Stimulated activated naive B cell treated with anti-CD40 and anti-IgM and Interleukin-4, amounts not matched to agents 10 μg/mL and 1 μg/mL and 100 μg/mL, for 72 hours (primary cell): ENCODE data around the gene TAF4B.

Experiments
- ATAC-seq, 2 donors: fragments of 150-1000 bp; cut with Tn5 transposase; replicated peaks; 2 replicates each; pipeline ENCODE4 v1.10.0; 2021; ENCODE audit warnings: moderate library complexity in 1 of 2
- DNase-seq: peaks from one replicate; pipeline ENCODE4 v3.0.0; 2021
- H3K27ac Mint-ChIP-seq: one replicate; pipeline ENCODE4 v1.8.0; 2022; ENCODE audit warnings: mild to moderate bottlenecking, mixed read lengths
- H3K27me3 Mint-ChIP-seq, 2 donors: one replicate each; pipeline ENCODE4 v1.8.0; 2022; ENCODE audit warnings: mixed read lengths in 2 of 2
- H3K36me3 Mint-ChIP-seq, 2 donors: one replicate each; pipeline ENCODE4 v1.8.0; 2022; ENCODE audit warnings: mixed read lengths in 2 of 2, mild to moderate bottlenecking in 1 of 2
- H3K4me1 Mint-ChIP-seq, 2 donors: one replicate each; pipeline ENCODE4 v1.8.0; 2022; ENCODE audit warnings: mixed read lengths in 2 of 2, mild to moderate bottlenecking in 1 of 2
- H3K4me3 Mint-ChIP-seq, 2 donors: one replicate each; pipeline ENCODE4 v1.8.0; 2022; ENCODE audit warnings: mild to moderate bottlenecking in 2 of 2, mixed read lengths in 2 of 2, moderate library complexity in 1 of 2
- H3K9me3 Mint-ChIP-seq, 2 donors: one replicate each; pipeline ENCODE4 v1.8.0; 2022; ENCODE audit warnings: mixed read lengths in 2 of 2, mild to moderate bottlenecking in 1 of 2

Gene TAF4B

DNA sequence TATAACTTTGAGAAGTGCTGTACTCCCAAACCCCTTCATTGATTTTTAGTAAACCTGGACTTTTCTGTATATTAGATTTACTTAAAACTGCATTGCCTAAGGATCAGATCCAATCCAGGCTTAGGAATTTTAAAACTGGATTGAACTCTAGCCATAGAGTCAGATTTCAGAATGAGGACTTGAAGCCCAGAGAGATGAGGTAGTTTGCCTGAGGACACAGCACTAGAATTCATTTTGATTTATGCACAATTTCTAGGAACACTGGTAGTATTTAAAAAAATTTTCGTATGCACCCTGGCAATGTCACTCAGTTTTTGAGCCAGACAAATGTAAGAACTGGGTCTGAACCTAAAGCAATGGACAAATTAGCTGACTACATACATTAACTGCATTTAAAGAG lies 177.2 kb downstream of the TAF4B start:
- no peak for ATAC-seq
- no peaks in the 10 kb centered on the region for H3K27me3 Mint-ChIP-seq

DNA sequence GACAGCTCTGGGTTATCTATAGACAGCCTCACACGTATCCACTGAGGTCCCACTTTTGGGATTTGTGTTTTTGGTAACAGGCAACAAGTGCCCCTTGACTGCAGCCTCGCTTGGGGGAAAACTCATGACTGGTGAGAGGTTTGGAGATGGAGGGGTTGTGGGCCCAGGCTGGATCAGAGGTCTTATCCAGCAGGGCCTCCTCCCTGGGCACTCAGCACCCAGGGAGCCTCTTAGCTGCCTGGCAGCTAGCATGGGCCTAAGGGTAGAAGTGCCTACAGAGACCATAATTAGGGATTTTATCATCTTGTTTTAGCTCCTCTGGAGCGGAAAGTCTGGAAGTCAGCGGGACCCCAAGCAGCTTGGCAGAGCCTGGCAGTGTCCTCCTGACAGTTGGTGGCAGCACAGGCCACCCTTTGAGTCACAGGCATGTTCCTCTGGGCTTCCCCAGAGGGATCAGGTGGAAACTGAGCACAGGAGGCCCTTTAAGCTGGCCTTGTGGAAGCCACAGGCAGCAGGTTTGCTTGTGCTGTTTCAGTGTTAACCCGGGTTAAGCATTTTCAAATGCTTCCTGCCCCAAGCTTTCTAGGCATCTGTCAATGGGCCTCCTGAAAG lies 179.1 kb downstream of the TAF4B start:
- Mint-ChIP-seq H3K27ac (no peak overlapping the region), H3K9me3 (no peaks in the 10 kb centered on the region), H3K4me1 (no peaks in the 10 kb centered on the region), H3K36me3 (peaks cover 0 to 4% of the 10 kb centered on the region in 2 donors), H3K4me3 (no peak overlapping the region), H3K27me3 (no peaks in the 10 kb centered on the region)
- DNase-seq = no peak
- ATAC-seq = peak; percentile 75 to 77

More for the DNA sequence above, 177.2 kb downstream of the TAF4B start:
- H3K9me3 Mint-ChIP-seq = no peaks in the 10 kb centered on the region
- no peak overlapping the region for H3K4me3 Mint-ChIP-seq
- peaks cover 0 to 4% of the 10 kb centered on the region in 2 donors for H3K36me3 Mint-ChIP-seq
- H3K4me1 Mint-ChIP-seq = no peaks in the 10 kb centered on the region
- H3K27ac Mint-ChIP-seq = no peak overlapping the region
- no peak for DNase-seq

DNA sequence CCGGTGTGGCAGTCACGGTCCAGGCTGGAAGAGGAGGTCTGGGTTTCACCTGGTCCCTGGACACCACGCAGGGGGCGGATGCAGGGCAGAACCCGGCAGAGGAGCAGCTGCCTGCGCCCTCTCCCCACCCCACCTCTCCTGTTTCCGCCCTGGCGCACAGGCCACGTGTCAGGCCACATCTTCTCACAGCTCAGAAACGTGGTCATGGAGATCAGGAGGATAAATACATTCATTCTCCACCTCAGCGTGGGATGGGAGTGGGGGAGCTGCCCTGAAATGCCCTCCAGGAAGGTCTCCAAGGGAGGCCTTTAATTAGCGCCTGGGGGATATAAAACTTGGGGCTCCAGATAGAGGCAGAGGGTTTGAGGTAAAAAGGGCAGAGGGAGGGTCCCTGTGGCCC lies 180.1 kb downstream of the TAF4B start:
- no peak for ATAC-seq
- H3K27me3 Mint-ChIP-seq = no peaks in the 10 kb centered on the region

DNA sequence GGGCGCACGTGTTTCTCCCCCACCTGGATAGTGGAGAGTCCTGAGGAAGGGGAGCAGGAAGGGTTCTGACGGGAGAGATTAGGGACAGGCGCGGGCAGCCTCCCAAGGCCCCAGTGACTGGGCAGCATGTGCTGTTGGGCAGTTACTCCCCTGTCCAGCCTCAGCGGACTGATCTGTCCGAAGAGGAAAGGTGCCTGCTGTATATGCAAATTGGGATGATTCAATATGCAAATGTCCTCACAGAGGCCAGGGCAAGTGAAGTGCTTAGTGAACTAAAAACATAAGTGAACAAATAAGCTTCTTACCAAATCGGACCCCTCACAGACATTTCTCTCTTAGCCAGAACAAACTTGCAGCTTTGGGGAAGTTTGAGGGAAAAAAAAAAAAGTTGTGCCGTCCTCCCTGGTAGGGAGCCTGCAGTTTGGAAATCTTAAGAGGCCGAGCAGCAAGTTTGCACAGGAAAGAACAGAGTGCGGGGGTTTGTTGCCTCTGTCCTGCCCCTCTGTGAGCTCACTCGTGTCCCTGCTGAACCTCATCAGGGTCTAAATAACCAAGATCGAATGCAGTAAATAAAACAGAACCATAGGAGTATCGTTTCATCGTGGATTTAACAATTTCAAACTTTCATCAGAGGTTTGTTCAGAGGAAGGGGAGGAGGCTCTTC lies 180.7 kb downstream of the TAF4B start:
- Mint-ChIP-seq H3K36me3 (peaks cover 0 to 4% of the 10 kb centered on the region in 2 donors), H3K27ac (no peak overlapping the region), H3K27me3 (no peaks in the 10 kb centered on the region), H3K4me3 (no peak overlapping the region), H3K4me1 (no peaks in the 10 kb centered on the region), H3K9me3 (no peaks in the 10 kb centered on the region)
- ATAC-seq = no peak
- no peak for DNase-seq

More for the DNA sequence above, 180.1 kb downstream of the TAF4B start:
- Mint-ChIP-seq H3K9me3 (no peaks in the 10 kb centered on the region), H3K36me3 (peaks cover 0 to 4% of the 10 kb centered on the region in 2 donors), H3K27ac (no peak overlapping the region), H3K4me1 (no peaks in the 10 kb centered on the region), H3K4me3 (no peak overlapping the region)
- no peak for DNase-seq

DNA sequence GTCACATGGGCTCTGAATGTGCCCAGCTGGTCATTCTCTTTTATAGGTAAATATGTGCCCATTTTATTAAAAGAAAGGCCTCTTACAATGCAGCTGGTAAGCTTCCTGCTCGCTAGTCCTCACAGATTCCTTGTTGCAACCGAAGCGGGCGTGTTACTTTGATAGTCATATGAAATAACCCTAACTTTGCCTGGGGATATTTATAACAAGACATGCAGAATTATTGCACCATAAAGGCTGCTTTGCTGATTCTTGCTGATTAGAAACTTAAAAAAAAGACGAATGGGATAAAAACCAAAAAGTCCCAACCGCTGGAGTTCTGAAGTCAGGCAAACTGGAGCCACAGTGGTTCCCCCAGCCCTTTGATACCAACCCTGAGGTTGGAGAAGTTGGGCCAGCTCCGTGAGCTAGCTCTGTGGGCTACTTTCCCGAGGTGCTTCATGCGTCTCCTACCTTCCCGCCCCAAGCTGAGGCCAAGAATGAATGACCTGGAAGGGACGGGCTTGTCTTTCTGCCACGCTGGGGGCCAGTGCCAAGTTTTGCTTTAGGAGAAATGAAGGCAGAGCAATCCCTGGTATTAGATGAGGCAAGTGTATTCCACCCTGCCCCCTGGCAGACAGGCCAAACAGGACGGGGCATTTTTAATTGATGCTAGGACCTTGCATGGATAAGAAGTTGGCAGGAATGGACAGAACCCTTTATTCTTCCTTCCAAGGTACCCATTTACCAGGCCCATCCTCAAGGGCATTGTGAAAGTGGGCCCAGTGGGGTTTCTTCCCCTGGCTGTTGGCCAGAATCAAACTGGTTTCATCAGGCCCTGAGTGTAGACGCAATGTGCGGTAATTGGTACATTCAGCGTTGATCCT lies 181.7 kb downstream of the TAF4B start:
- ATAC-seq = no peak

DNA sequence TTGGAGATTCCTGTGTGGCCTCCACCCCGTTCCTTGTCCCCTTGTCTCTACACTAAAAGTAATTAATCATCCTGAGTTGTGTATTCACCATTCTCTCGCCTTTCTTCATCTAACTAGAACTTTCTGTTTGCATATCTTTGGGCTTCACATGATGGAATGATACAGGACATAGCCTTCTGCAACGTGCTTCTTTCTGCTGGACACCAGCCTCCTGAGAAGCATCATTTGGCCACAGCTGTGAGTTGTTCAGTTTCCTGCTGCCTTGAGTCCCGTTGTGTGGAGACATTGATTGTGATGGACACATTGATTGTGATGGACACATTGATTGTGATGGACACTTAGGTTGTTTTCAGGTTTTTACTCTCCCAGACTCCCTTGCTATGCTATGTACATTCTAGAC lies 182.8 kb downstream of the TAF4B start:
- H3K36me3 Mint-ChIP-seq = no peaks in the 10 kb centered on the region
- no peaks in the 10 kb centered on the region for H3K9me3 Mint-ChIP-seq
- no peak overlapping the region for H3K27ac Mint-ChIP-seq
- no peaks in the 10 kb centered on the region for H3K4me1 Mint-ChIP-seq
- ATAC-seq (no peak), DNase-seq (no peak)
- H3K27me3 Mint-ChIP-seq = no peaks in the 10 kb centered on the region
- no peak overlapping the region for H3K4me3 Mint-ChIP-seq

More for the DNA sequence above, 181.7 kb downstream of the TAF4B start:
- no peak overlapping the region for H3K27ac Mint-ChIP-seq
- no peaks in the 10 kb centered on the region for H3K36me3 Mint-ChIP-seq
- DNase-seq = no peak
- H3K9me3 Mint-ChIP-seq = no peaks in the 10 kb centered on the region
- H3K27me3 Mint-ChIP-seq = no peaks in the 10 kb centered on the region
- no peak overlapping the region for H3K4me3 Mint-ChIP-seq
- no peaks in the 10 kb centered on the region for H3K4me1 Mint-ChIP-seq

DNA sequence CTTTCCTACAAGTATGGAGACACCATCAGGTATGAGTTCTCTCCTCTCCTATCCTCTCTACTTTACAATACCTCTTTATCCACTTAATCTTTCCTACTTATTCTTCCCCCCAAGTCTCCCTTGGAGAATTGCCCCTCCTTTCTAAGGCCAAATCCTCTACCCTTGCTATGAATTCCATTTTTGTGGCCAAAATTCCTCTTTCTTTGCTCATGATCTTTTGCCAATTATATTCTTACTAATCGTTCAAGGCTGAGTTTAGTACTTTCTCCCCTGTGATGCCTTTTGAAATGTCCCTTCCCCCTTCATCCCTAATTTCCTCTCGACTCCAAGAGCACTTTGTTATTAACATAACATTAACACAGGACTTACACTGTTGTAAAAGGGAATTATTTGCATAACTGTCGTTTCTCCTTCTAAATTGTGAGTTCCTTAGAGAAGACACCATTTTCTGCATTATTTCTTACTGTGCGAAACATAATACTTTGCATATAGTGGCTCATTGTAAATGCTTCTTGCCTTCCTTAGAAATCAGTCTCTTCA lies 188.7 kb downstream of the TAF4B start:
- Mint-ChIP-seq H3K27ac (no peak overlapping the region), H3K36me3 (no peaks in the 10 kb centered on the region), H3K4me1 (no peaks in the 10 kb centered on the region), H3K27me3 (no peaks in the 10 kb centered on the region), H3K9me3 (no peaks in the 10 kb centered on the region), H3K4me3 (no peak overlapping the region)
- no peak for ATAC-seq
- no peak for DNase-seq

DNA sequence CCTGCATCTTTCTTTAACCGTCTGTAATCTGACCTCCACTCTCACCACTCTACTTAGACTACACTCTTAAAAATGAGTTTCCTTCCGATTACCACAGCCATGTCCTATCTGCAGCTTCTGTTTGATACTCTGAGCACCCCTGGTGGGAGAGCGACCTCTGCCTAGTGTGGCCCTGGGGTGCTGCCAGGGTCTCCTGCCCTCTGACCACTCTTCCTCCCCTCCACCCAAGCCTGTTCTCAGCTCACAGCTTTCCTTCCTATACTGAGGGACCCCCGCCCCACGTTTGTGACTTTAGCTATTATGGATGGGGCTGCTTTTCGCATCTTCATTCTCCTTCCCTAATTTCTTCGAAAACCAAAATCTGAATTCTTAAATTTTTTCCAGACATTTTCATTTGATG lies 189.4 kb downstream of the TAF4B start:
- Mint-ChIP-seq H3K4me3 (no peak overlapping the region), H3K9me3 (no peaks in the 10 kb centered on the region), H3K27me3 (no peaks in the 10 kb centered on the region), H3K4me1 (no peaks in the 10 kb centered on the region), H3K36me3 (no peaks in the 10 kb centered on the region), H3K27ac (no peak overlapping the region)
- no peak for ATAC-seq
- DNase-seq = no peak

DNA sequence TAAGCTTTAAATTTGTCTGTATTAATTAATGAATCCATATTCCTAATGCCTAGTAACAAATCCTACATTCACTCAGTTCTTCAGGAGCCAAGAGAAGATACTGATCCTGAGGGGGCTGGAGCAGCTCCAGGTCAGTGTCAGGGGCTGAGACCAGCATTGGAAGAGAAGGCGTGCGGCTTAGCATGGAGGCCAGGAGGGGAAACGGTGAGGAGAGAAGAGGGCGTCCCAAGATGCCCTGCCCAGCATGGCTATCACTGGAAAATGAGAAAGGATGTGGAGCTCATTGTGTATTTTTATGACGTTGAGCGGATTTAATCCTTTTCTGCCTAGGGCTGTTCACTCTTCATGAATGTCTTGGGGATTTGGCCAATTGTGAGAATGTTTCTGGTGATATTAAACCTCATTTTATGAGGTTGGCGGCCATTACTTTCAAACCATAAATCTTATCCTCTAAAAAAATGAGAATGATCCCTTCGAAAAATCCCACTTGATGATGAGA lies 190.5 kb downstream of the TAF4B start:
- ATAC-seq (no peak), DNase-seq (no peak)
- no peaks in the 10 kb centered on the region for H3K27me3 Mint-ChIP-seq
- no peak overlapping the region for H3K27ac Mint-ChIP-seq
- no peaks in the 10 kb centered on the region for H3K4me1 Mint-ChIP-seq
- H3K36me3 Mint-ChIP-seq = no peaks in the 10 kb centered on the region
- no peak overlapping the region for H3K4me3 Mint-ChIP-seq
- H3K9me3 Mint-ChIP-seq = no peaks in the 10 kb centered on the region

DNA sequence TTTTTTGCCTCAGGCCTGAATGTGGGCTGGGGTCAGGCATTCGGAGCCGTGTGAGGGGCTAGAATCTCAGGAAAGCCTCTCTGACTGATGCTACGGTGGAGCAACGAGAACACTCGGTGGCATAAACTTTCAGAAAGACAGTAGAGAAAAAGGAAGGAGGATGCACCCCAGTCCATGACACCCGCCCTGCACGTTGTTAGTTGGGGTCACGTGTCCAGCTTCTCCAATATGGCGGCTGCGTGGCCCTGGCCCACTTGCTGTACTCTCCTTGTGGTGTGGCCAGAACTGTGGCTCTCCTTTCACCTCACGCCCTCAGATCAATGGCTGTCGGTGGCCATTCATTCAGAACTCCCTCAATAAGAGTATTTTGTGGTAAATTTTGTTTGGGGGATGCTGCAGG lies 190.9 kb downstream of the TAF4B start:
- no peaks in the 10 kb centered on the region for H3K9me3 Mint-ChIP-seq
- no peak for DNase-seq
- H3K27me3 Mint-ChIP-seq = no peaks in the 10 kb centered on the region
- no peak overlapping the region for H3K4me3 Mint-ChIP-seq
- no peak overlapping the region for H3K27ac Mint-ChIP-seq
- ATAC-seq = no peak
- no peaks in the 10 kb centered on the region for H3K36me3 Mint-ChIP-seq
- H3K4me1 Mint-ChIP-seq = peaks cover 0 to under 1% of the 10 kb centered on the region in 2 donors

DNA sequence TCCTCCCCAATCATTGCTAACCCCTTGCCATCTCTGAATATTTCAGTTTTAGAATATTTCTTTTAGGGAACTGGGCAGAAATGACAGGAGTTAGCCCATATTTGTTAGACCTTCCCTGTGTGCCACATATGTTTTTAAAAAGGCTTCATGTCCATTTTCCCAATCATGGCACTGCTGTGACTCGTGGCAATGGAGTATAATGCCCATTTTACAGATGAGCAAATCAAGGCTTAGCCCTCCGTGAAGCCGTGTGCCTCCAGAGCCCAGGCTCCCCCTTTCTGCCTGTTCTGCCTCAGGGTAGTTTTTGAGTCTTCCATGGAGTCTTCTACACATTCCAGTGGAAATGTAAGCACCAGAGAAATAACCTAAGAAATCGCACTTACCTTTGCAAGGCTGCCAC lies 192.0 kb downstream of the TAF4B start:
- no peak for ATAC-seq
- Mint-ChIP-seq H3K27me3 (no peaks in the 10 kb centered on the region), H3K9me3 (no peaks in the 10 kb centered on the region), H3K4me1 (peaks cover 0 to 10% of the 10 kb centered on the region in 2 donors), H3K27ac (no peak overlapping the region), H3K36me3 (no peaks in the 10 kb centered on the region), H3K4me3 (no peak overlapping the region)
- DNase-seq = no peak

DNA sequence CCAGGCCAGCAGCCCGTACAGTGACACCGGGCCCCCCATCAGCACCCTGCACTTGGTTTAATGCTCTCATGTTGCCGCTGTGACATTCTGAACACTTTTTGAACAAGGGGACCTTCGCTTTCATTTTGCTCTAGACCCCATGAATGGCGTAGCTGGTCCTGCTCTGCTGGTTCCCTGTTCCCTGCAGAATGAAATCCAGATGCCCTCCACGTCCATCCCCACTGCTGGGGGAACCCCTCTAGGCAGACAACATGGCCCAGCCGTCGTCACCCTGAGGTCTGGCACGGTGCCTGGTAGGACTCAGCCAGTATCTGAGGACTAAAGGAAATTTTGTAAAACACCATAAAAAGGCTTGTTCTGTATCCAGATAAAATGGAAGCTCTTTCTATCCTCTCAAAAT lies 193.5 kb downstream of the TAF4B start:
- ATAC-seq (no peak), DNase-seq (no peak)
- H3K4me1 Mint-ChIP-seq = peaks cover 0 to 10% of the 10 kb centered on the region in 2 donors
- no peaks in the 10 kb centered on the region for H3K9me3 Mint-ChIP-seq
- H3K4me3 Mint-ChIP-seq = no peak overlapping the region
- H3K36me3 Mint-ChIP-seq = no peaks in the 10 kb centered on the region
- H3K27ac Mint-ChIP-seq = no peak overlapping the region
- H3K27me3 Mint-ChIP-seq = no peaks in the 10 kb centered on the region

DNA sequence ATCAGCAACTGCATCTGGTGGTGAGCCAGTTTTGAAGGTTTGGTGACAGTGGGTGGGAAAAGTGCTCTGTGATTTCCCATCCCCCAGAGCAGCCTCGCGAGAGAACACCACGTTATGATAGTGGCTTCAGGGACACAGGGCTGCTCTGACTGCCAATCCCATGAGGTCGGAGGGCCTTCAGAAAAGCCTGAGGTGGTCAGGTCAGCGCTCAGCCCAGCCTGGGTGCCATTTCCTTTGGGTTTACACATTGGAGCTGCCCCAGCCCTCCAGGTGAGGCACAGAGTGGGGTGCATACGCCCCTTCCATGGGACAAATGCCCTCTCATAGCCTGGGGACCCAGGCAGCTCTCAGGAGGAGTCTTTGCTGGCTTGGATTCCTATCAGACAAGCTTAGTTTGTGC lies 195.3 kb downstream of the TAF4B start:
- Mint-ChIP-seq H3K4me1 (peaks cover 0 to 10% of the 10 kb centered on the region in 2 donors), H3K36me3 (no peaks in the 10 kb centered on the region), H3K27ac (no peak overlapping the region), H3K27me3 (no peaks in the 10 kb centered on the region), H3K4me3 (no peak overlapping the region), H3K9me3 (no peaks in the 10 kb centered on the region)
- no peak for DNase-seq
- ATAC-seq = no peak

DNA sequence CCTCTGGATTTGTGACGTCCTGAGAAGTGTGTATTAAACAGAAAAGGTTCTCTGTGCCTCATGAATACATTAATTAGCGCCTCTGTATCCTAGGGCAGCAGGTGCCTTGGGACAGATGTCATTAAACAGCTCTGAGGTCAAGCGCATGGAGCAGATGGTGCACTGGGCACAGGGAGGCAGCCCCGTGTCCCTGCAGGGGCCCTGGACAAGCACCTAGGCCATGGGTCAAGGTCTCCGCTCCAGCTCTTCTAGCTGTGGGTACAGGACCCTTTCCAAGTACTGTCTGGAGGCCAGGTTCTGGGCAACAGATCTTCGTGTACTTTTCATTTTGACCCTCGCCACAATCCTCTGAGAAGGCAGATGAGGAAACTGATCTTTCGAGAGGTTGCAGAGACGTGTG lies 195.7 kb downstream of the TAF4B start:
- no peaks in the 10 kb centered on the region for H3K36me3 Mint-ChIP-seq
- ATAC-seq (no peak), DNase-seq (no peak)
- H3K4me1 Mint-ChIP-seq = peaks cover 0 to 10% of the 10 kb centered on the region in 2 donors
- H3K27me3 Mint-ChIP-seq = no peaks in the 10 kb centered on the region
- H3K9me3 Mint-ChIP-seq = no peaks in the 10 kb centered on the region
- H3K4me3 Mint-ChIP-seq = no peak overlapping the region
- H3K27ac Mint-ChIP-seq = no peak overlapping the region
